ENCODE results near the gene RTCB. TPM values are rescaled to one million over a fixed set of nuclear protein-coding genes. Genes with fewer than 3 reads are reported as not detected.

Gene RTCB
- total and polyA plus RNA-seq, 7 donors, result 46.8 to 149 (median 66.4) TPM

DNA sequence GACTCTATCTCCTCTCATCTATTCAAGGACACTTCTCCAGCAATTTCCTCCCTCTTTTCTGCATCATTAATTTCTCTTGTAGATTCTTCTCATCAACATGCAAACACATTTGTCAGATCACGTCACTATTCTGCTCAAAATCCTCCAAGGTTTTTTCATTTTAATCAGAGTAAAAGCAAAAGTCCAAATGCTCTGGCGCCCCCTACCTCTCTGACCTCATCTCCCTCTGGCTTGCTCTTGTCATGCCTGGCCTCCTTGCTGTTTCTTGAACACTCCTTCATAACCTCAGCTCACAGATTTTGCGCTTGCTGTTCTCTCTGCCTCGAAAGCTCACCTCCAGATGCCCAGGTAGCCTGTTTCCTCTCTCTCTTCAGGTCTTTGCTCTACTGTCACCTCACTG lies 22.4 kb downstream of the RTCB start:
- H3K36me3 ChIP-seq, result peaks cover 24 to 88% (median 44%) of the 10 kb centered on the region in 4 donors
- intact Hi-C loops (cut with DNase I), result no loop called here
- TF ChIP-seq POLR2A (IDR thresholded peaks at IDR 0.05), result no peak
- H3K9me3 ChIP-seq, result no peaks in the 10 kb centered on the region
- no peaks in the 10 kb centered on the region for H3K27me3 ChIP-seq
- no peak overlapping the region for H3K4me3 ChIP-seq
- WGBS, 2 donors, result 77 to 85% methylated on average over 4 of the region's 4 CpGs
- no peaks in the 10 kb centered on the region for H3K4me1 ChIP-seq
- no peak overlapping the region for H3K27ac ChIP-seq
- DNase-seq, result no peak

DNA sequence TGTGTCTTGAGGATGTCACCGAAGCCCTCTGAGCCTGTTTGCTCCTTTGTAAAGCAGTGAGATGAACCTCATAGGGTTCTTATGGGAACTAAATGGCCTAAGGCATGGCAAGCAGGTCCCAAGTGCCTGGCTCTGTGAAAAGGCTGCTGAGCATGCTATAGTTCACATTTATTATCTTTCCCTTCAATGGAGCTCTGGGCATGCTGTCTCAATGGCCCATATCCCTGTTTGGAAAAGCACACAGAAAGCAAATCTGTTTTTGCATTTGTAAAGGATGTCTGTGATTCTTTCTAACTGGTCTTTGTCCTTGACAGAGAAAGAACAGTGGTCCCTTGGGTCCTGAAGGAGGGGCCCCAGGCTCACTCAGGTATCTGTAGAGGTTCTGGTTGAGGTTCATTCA lies 26.4 kb downstream of the RTCB start:
- no peak for DNase-seq
- TF ChIP-seq POLR2AphosphoS5 (IDR thresholded peaks at IDR 0.05) (no peak), CTCF (IDR thresholded peaks at IDR 0.05) (no peak), POLR2A (IDR thresholded peaks at IDR 0.05) (no peak), EP300 (IDR thresholded peaks at IDR 0.05) (no peak)
- Histone ChIP-seq H3K36me3 (peaks cover 5 to 48% (median 15%) of the 10 kb centered on the region in 4 donors), H3K4me3 (no peak overlapping the region), H3K27ac (no peak overlapping the region), H3K9me3 (no peaks in the 10 kb centered on the region), H3K27me3 (no peaks in the 10 kb centered on the region), H3K4me1 (no peaks in the 10 kb centered on the region)
- 95 to 98% methylated on average over 1 of the region's 1 CpG for WGBS, 2 donors
- intact Hi-C loops (cut with DNase I), result no loop called here

DNA sequence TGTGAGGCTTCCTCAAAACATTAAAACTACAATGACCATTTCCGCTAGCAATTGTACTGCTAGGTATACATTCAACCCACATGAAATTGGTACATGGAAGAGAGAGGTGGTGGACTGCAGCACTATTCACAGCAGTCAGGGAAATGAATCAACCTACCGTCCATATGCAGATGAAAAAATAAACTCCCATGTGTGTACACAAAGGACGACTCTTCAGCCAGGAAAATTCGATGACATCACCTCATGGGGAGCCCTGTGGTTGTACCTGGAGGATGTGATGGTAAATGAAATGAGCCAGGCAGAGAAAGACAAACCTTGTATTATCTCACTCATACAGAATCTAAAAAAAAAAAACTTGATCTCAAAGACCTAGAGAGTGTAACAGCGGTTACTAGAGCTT lies 31.1 kb downstream of the RTCB start:
- H3K4me3 ChIP-seq, result no peak overlapping the region
- no peak overlapping the region for H3K27ac ChIP-seq
- no peak for DNase-seq
- no peaks in the 10 kb centered on the region for H3K4me1 ChIP-seq
- WGBS, 2 donors, result 42 to 76% methylated on average over 5 of the region's 5 CpGs
- no peaks in the 10 kb centered on the region for H3K27me3 ChIP-seq
- TF ChIP-seq POLR2AphosphoS5 (IDR thresholded peaks at IDR 0.05) (no peak), POLR2A (IDR thresholded peaks at IDR 0.05) (no peak), EP300 (IDR thresholded peaks at IDR 0.05) (no peak), CTCF (IDR thresholded peaks at IDR 0.05) (no peak)
- intact Hi-C loops (cut with DNase I), result no loop called here
- no peaks in the 10 kb centered on the region for H3K9me3 ChIP-seq
- H3K36me3 ChIP-seq, result peaks cover 0 to 9% (median 0%) of the 10 kb centered on the region in 4 donors

- Histone ChIP-seq H3K27me3 (no peaks in the 10 kb centered on the region), H3K27ac (no peak overlapping the region), H3K9me3 (no peaks in the 10 kb centered on the region), H3K4me3 (no peak overlapping the region), H3K4me1 (no peaks in the 10 kb centered on the region), H3K36me3 (no peaks in the 10 kb centered on the region)
- DNase-seq, result no peak
- TF ChIP-seq CTCF (IDR thresholded peaks at IDR 0.05) (peak in 1 of 4 experiments; percentile 7), POLR2AphosphoS5 (IDR thresholded peaks at IDR 0.05) (no peak)
- 40 to 51% methylated on average over 4 of the region's 4 CpGs for WGBS, 2 donors
- intact Hi-C loops (cut with DNase I), result no loop called here
These were observed 33.3 kb downstream of the RTCB start for GRCh38 chr22:32378707-32379272.

DNA sequence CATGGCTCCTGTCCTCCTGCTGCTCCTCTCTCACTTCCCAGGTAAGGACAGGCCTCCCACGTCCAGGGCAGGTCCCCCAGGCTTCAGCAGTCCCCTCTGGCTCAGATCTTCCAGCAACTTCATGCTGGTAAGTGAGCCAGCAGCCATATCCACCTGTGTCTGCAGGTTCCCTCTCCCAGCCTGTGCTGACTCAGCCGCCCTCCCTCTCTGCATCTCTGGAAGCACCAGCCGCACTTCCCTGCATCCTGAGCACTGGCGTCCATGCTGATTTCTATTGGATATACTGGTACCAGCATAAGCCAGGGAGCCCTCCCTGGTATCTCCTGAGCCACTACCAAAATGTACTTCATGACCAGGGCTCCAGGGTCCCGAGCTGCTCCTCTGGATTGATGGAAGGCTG lies 35.4 kb downstream of the RTCB start:
- intact Hi-C loops (cut with DNase I), result no loop called here
- Histone ChIP-seq H3K36me3 (no peaks in the 10 kb centered on the region), H3K4me1 (no peaks in the 10 kb centered on the region), H3K27me3 (no peaks in the 10 kb centered on the region), H3K27ac (no peak overlapping the region), H3K9me3 (no peaks in the 10 kb centered on the region), H3K4me3 (no peak overlapping the region)
- 77 to 79% methylated on average over 5 of the region's 5 CpGs for WGBS, 2 donors
- TF ChIP-seq POLR2A (IDR thresholded peaks at IDR 0.05) (no peak), POLR2AphosphoS5 (IDR thresholded peaks at IDR 0.05) (no peak), EP300 (IDR thresholded peaks at IDR 0.05) (no peak), CTCF (IDR thresholded peaks at IDR 0.05) (no peak)
- no peak for DNase-seq
